Karpas-422 (cell line): ENCODE results near the gene RAP1GAP2. TPM values are rescaled to one million over a fixed set of nuclear protein-coding genes. Genes with fewer than 3 reads are reported as not detected.

ENCODE experiments used
- DNase-seq: peaks from one replicate; pipeline ENCODE4 v3.0.0-alpha.2; 2015
- H2AFZ ChIP-seq: fragments of 200-600 bp; sonication (generic); 2 replicates; pipeline ENCODE4 v1.6.1; 2014; ENCODE audit warnings: antibody characterized with exemption, low read length, mixed read lengths
- H3K27ac ChIP-seq: fragments of 200-600 bp; sonication (generic); 2 replicates; pipeline ENCODE4 v1.5.1; 2014; ENCODE audit warnings: mild to moderate bottlenecking, low read length, moderate library complexity
- H3K27me3 ChIP-seq: fragments of 200-600 bp; sonication (generic); 2 replicates; pipeline ENCODE4 v1.6.1; 2014; ENCODE audit warnings: low read length, mixed read lengths
- H3K36me3 ChIP-seq: fragments of 200-600 bp; sonication (generic); 2 replicates; pipeline ENCODE4 v1.6.1; 2014; ENCODE audit warnings: low read length, mixed read lengths; ENCODE audit not compliant: insufficient read depth
- H3K4me1 ChIP-seq: fragments of 200-600 bp; sonication (generic); 2 replicates; pipeline ENCODE4 v1.6.1; 2014; ENCODE audit warnings: mild to moderate bottlenecking, low read length, mixed read lengths
- H3K4me2 ChIP-seq: fragments of 200-600 bp; sonication (generic); 2 replicates; pipeline ENCODE4 v1.6.1; 2014; ENCODE audit warnings: low read length, low read depth, mild to moderate bottlenecking; ENCODE audit not compliant: poor library complexity, severe bottlenecking
- H3K4me3 ChIP-seq: fragments of 200-600 bp; sonication (generic); 2 replicates; pipeline ENCODE4 v1.5.1; 2014; ENCODE audit warnings: mild to moderate bottlenecking, antibody characterized with exemption, low read length, mixed read lengths
- H3K79me2 ChIP-seq: fragments of 200-600 bp; sonication (generic); 2 replicates; pipeline ENCODE4 v1.6.1; 2014; ENCODE audit warnings: mild to moderate bottlenecking, low read length, mixed read lengths
- H3K9ac ChIP-seq: fragments of 200-600 bp; sonication (generic); 2 replicates; pipeline ENCODE4 v1.6.0; 2014; ENCODE audit warnings: low read length
- H3K9me2 ChIP-seq: fragments of 200-600 bp; sonication (generic), shearing (Covaris generic); replicated peaks from 2 replicates; pipeline ENCODE4 v1.6.0; 2014; ENCODE audit warnings: mild to moderate bottlenecking, low read length, moderate library complexity; ENCODE audit not compliant: insufficient read depth
- H3K9me3 ChIP-seq: fragments of 300-700, 200-600 bp; sonication (generic); 2 replicates; pipeline ENCODE4 v1.6.1; 2014; ENCODE audit warnings: low read length, mixed read lengths
- H4K20me1 ChIP-seq: fragments of 200-600 bp; sonication (generic); 2 replicates; pipeline ENCODE4 v1.6.1; 2014; ENCODE audit warnings: mild to moderate bottlenecking, antibody characterized with exemption, low read length, low read depth; ENCODE audit not compliant: insufficient read depth
- total RNA-seq: library from RNA; depleted of rRNA; stranded (reverse); fragments of >200 nt; shearing (Covaris generic); gene quantifications from 2 replicates; pipeline ENCODE4 v1.2.3, GENCODE V29; 2014; ENCODE audit warnings: low replicate concordance

RAP1GAP2 gene
- total RNA-seq, 1 experiment from 2014 or later: 6.0 TPM

DNA sequence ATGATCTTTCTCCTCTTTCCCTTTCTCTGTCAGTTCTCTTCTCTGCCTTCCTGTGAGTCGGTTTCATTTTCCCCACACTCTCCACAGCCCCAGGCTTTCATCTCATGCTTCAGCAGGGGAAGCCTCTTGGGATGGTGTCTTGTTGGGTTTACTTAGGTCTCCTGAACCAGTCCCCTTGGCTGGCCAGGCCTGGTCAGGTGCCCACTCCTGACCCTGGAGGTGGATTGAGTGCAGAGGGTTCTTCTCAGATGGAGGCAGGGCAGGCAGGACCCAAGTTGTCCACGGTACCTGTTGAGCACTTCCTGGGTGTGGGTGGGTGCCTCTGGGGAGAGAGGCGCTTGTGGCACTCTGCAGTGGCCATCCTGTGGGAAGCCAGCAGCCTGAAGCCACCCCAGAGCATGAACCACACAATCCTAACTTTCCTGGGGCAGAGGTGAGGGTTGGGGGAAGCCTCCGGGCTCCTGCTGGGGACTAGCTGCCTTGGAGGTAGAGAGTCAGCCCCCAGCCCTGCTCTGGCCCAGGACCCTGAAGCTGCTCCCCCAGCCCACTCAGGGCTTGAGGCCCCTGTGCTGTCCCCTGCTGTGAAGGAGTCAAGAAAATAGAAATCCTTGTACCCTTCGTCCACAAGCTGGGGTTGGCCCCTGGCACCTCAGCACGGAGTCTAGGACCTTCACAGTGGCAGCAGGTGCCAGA is 2.0 kb upstream of the RAP1GAP2 start:
- Histone ChIP-seq H3K9me3 (no peaks in the 10 kb centered on the region), H3K79me2 (no peaks in the 10 kb centered on the region), H3K27me3 (no peaks in the 10 kb centered on the region), H3K36me3 (no peaks in the 10 kb centered on the region), H3K4me3 (no peak overlapping the region), H2AFZ (no peak overlapping the region), H3K4me2 (no peak overlapping the region), H3K4me1 (no peaks in the 10 kb centered on the region), H3K9me2 (no peaks in the 10 kb centered on the region), H3K9ac (no peak overlapping the region), H3K27ac (no peak overlapping the region), H4K20me1 (no peaks in the 10 kb centered on the region)
- DNase-seq: no peak

DNA sequence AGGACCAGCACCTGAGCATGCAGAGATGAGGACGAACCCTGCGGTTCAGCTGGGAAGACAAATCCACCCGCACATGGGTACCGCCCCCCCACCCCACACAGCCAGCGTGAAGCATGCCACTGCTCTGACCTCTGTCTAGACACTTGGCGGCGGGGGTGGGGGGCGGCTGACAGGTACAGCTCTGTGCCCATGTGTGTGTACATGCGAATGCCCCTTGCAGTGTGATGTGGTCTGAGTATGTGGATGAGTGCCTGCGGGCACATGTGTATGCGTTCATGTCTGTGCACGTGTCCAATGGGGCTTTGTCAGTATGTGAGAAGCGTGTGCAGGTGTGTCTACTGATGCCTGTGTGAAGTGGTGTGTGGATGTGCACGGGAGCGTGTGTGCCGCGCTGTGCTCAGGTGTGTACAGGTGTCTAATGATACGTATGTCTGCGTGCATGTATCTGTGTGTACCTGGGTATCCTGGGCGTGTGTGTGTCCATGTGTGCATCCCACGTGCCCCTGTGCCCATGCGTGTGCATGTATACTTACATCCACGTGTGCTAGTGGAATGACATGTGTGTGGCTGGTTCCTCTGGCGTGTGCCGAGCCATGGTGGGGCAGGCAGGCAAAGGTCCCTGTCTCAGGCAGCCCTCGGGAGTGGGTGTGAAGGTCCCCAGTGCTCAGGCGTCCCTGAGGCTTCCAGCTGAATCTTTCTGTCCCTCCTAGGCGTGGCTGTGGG is 636 bp upstream of the RAP1GAP2 start:
- Histone ChIP-seq H3K9me3 (no peaks in the 10 kb centered on the region), H3K9me2 (no peaks in the 10 kb centered on the region), H3K9ac (no peak overlapping the region), H3K4me2 (no peak overlapping the region), H3K79me2 (no peaks in the 10 kb centered on the region), H3K4me1 (no peaks in the 10 kb centered on the region), H4K20me1 (no peaks in the 10 kb centered on the region), H3K27ac (no peak overlapping the region), H3K4me3 (no peak overlapping the region), H2AFZ (no peak overlapping the region), H3K27me3 (no peaks in the 10 kb centered on the region), H3K36me3 (no peaks in the 10 kb centered on the region)
- no peak for DNase-seq

DNA sequence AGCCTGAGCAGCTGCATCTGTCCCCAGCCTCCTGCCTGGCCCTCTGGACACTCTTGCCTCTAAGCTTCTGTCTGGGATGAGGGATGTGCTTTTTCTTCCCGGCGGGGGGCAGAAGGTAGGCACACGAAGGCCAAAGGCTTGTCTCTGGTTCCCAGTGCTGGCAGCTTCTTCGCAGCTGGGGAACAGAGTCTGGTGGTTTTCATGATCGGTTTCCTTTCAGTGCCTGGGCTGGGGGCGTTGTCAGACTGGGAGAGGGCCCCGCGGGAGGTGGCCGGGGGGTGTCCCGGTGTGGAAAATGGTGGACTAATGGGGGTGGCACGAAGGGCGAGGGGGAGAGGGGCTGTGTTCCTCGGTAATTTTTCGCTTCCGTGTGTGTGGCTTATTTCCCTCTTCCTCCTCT is 988 bp downstream of the RAP1GAP2 start:
- Histone ChIP-seq H3K9me2 (no peaks in the 10 kb centered on the region), H3K9ac (no peak overlapping the region), H4K20me1 (no peaks in the 10 kb centered on the region), H2AFZ (no peak overlapping the region), H3K9me3 (no peaks in the 10 kb centered on the region), H3K36me3 (no peaks in the 10 kb centered on the region), H3K79me2 (no peaks in the 10 kb centered on the region), H3K4me2 (no peak overlapping the region), H3K4me1 (no peaks in the 10 kb centered on the region), H3K27ac (no peak overlapping the region), H3K27me3 (no peaks in the 10 kb centered on the region), H3K4me3 (no peak overlapping the region)
- DNase-seq: no peak

DNA sequence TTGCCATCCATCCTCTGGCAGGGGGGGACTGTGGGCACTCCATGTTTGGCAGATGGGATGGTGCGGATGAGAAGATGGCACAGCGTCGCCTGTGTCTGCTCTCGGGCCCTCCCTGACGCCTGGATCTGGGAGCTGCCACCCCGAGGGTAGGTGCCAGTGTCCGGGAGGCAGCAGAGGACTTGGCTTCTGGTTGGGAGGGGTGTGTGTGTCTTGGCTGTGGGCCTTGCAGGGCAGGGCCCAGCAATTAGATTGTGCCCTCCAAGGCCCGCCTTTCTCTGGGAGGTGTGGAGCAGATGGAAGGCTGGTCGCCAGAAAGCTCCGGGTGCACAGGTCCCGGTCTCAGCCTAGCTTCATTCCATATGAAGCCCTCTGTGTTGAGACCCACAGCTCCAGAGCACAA is 1.4 kb downstream of the RAP1GAP2 start:
- H3K79me2 ChIP-seq: no peaks in the 10 kb centered on the region
- no peak overlapping the region for H3K4me3 ChIP-seq
- no peaks in the 10 kb centered on the region for H3K4me1 ChIP-seq

GRCh38 chr17:2798188-2798587 is 1.9 kb downstream of the RAP1GAP2 start:
- no peak for DNase-seq
- H3K9me2 ChIP-seq: no peaks in the 10 kb centered on the region
- no peak overlapping the region for H3K4me3 ChIP-seq
- H3K9me3 ChIP-seq: no peaks in the 10 kb centered on the region
- no peak overlapping the region for H3K9ac ChIP-seq
- H3K27ac ChIP-seq: no peak overlapping the region
- H3K4me2 ChIP-seq: no peak overlapping the region
- no peaks in the 10 kb centered on the region for H3K27me3 ChIP-seq
- H3K36me3 ChIP-seq: no peaks in the 10 kb centered on the region
- H4K20me1 ChIP-seq: no peaks in the 10 kb centered on the region
- H2AFZ ChIP-seq: no peak overlapping the region
- H3K79me2 ChIP-seq: no peaks in the 10 kb centered on the region
- no peaks in the 10 kb centered on the region for H3K4me1 ChIP-seq

More for the DNA sequence above, 1.4 kb downstream of the RAP1GAP2 start:
- Histone ChIP-seq H3K9ac (no peak overlapping the region), H3K27me3 (no peaks in the 10 kb centered on the region), H3K9me3 (no peaks in the 10 kb centered on the region), H2AFZ (no peak overlapping the region), H3K36me3 (no peaks in the 10 kb centered on the region), H3K4me2 (no peak overlapping the region), H3K27ac (no peak overlapping the region), H3K9me2 (no peaks in the 10 kb centered on the region), H4K20me1 (no peaks in the 10 kb centered on the region)
- DNase-seq: no peak

- Histone ChIP-seq H3K4me2 (no peak overlapping the region), H3K9me2 (no peaks in the 10 kb centered on the region), H3K9ac (no peak overlapping the region), H2AFZ (no peak overlapping the region), H3K4me3 (no peak overlapping the region), H3K27ac (no peak overlapping the region), H3K27me3 (no peaks in the 10 kb centered on the region), H3K36me3 (no peaks in the 10 kb centered on the region), H3K79me2 (no peaks in the 10 kb centered on the region), H4K20me1 (no peaks in the 10 kb centered on the region), H3K4me1 (no peaks in the 10 kb centered on the region), H3K9me3 (no peaks in the 10 kb centered on the region)
- DNase-seq: no peak
These were observed 2.4 kb downstream of the RAP1GAP2 start for GRCh38 chr17:2798678-2799077.

GRCh38 chr17:2799653-2800052 is 3.4 kb downstream of the RAP1GAP2 start:
- Histone ChIP-seq H3K4me1 (no peaks in the 10 kb centered on the region), H3K27me3 (no peaks in the 10 kb centered on the region), H3K79me2 (no peaks in the 10 kb centered on the region)

DNA sequence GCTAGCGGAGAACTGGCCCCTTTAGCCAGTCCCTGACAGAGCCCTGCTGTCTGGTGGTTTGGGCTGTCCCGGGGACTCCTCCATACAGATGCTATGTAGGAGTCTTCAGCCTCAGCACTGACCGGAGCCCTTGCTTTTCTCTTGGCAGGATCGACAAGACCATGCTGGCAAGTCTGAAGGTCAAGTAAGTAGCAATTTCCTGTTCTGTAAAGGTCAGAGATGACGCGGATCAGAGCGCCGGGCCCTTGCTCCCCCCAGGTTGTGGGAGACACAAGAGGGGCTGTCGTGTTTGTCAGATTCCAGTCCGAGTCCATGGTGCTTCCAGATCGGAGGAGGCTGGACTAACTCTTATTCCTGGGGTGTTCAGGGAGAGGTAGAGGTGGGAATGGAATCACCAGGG is 4.1 kb downstream of the RAP1GAP2 start:
- Histone ChIP-seq H3K36me3 (no peaks in the 10 kb centered on the region), H3K79me2 (no peaks in the 10 kb centered on the region), H3K9me3 (no peaks in the 10 kb centered on the region), H3K4me1 (no peaks in the 10 kb centered on the region), H3K9ac (no peak overlapping the region), H3K9me2 (no peaks in the 10 kb centered on the region), H3K4me2 (no peak overlapping the region), H3K27ac (no peak overlapping the region), H2AFZ (no peak overlapping the region), H3K4me3 (no peak overlapping the region), H4K20me1 (no peaks in the 10 kb centered on the region), H3K27me3 (no peaks in the 10 kb centered on the region)
- DNase-seq: no peak

More at GRCh38 chr17:2799653-2800052, 3.4 kb downstream of the RAP1GAP2 start:
- Histone ChIP-seq H3K27ac (no peak overlapping the region), H3K4me2 (no peak overlapping the region), H3K9ac (no peak overlapping the region), H3K9me3 (no peaks in the 10 kb centered on the region), H2AFZ (no peak overlapping the region), H3K4me3 (no peak overlapping the region), H3K9me2 (no peaks in the 10 kb centered on the region), H4K20me1 (no peaks in the 10 kb centered on the region), H3K36me3 (no peaks in the 10 kb centered on the region)
- no peak for DNase-seq
